MCF 10A (cell line): ENCODE measurements around the gene OPCML. TPM values are rescaled to one million over a fixed set of nuclear protein-coding genes. Genes with fewer than 3 reads are reported as not detected.

Experiments used
- BruUV-seq: library from RNA; stranded (reverse); fragments of 400-500 nt; replicated peaks from 2 replicates; lab custom pipeline; 2021; lab: Mats Ljungman, UMichigan
- CTCF ChIA-PET: fragments of 300-600 bp; sonication (Branson Sonifier 250); formaldehyde crosslinking; extraction: SDS; loops from one replicate; lab custom pipeline; 2021; ENCODE audit warnings: antibody characterized with exemption, inconsistent platforms; lab: Yijun Ruan, JAX
- POLR2A ChIA-PET: fragments of 300-600, 350-650 bp; sonication (Branson Sonifier 250); formaldehyde crosslinking; extraction: SDS; loops from one replicate; lab custom pipeline; 2020; ENCODE audit warnings: antibody characterized with exemption, inconsistent platforms; lab: Yijun Ruan, JAX
- DNase-seq: peaks from one replicate; pipeline ENCODE4 v3.0.0-alpha.2; 2018; ENCODE audit not compliant: unreplicated experiment
- H3K27ac Mint-ChIP-seq: one replicate; pipeline ENCODE4 v1.8.0; 2022; ENCODE audit warnings: mild to moderate bottlenecking, low read depth, mixed read lengths; ENCODE audit not compliant: unreplicated experiment
- H3K27me3 Mint-ChIP-seq: one replicate; pipeline ENCODE4 v1.8.0; 2022; ENCODE audit warnings: mixed read lengths; ENCODE audit not compliant: insufficient read depth, unreplicated experiment
- H3K36me3 Mint-ChIP-seq: one replicate; pipeline ENCODE4 v1.8.0; 2022; ENCODE audit warnings: mild to moderate bottlenecking, moderate library complexity, mixed read lengths; ENCODE audit not compliant: insufficient read depth, unreplicated experiment
- H3K4me1 Mint-ChIP-seq: one replicate; pipeline ENCODE4 v1.8.0; 2022; ENCODE audit warnings: mixed read lengths; ENCODE audit not compliant: insufficient read depth, unreplicated experiment
- H3K4me3 Mint-ChIP-seq: one replicate; pipeline ENCODE4 v1.8.0; 2022; ENCODE audit warnings: mild to moderate bottlenecking, moderate library complexity, mixed read lengths; ENCODE audit not compliant: unreplicated experiment
- H3K9me3 Mint-ChIP-seq: one replicate; pipeline ENCODE4 v1.8.0; 2022; ENCODE audit warnings: mixed read lengths; ENCODE audit not compliant: unreplicated experiment
- CTCF ChIP-seq: fragments of 200-600 bp; IDR thresholded peaks from one replicate; pipeline ENCODE4 v1.8.0; 2022; ENCODE audit warnings: antibody characterized with exemption, mild to moderate bottlenecking; ENCODE audit not compliant: unreplicated experiment
- intact Hi-C: fragments of 100-400 bp; cut with micrococcal nuclease; formaldehyde crosslinking; loops from 2 replicates; pipeline ENCODE4 v1.14.1; 2022
- total RNA-seq: library from RNA; stranded (reverse); gene quantifications from 2 replicates; pipeline ENCODE4 v1.2.3, GENCODE V29; 2022

The OPCML gene
- total RNA-seq, 1 experiment from 2014 or later: not detected

- POLR2A ChIA-PET: no interaction called here
These were observed 1079.7 kb downstream of the OPCML start for GRCh38 chr11:132452616-132453015.

GRCh38 chr11:132451942-132452601 lies 1080.2 kb downstream of the OPCML start:
- no peak for TF ChIP-seq CTCF
- no TSS peak for BruUV-seq
- no peaks in the 10 kb centered on the region for H3K36me3 Mint-ChIP-seq
- CTCF ChIA-PET: no interaction called here
- H3K27me3 Mint-ChIP-seq: no peaks in the 10 kb centered on the region
- intact Hi-C loops: no loop called here
- H3K27ac Mint-ChIP-seq: no peak overlapping the region
- DNase-seq: no peak
- H3K9me3 Mint-ChIP-seq: peaks cover 56% of the 10 kb centered on the region
- H3K4me3 Mint-ChIP-seq: no peak overlapping the region
- POLR2A ChIA-PET: no interaction called here
- H3K4me1 Mint-ChIP-seq: no peaks in the 10 kb centered on the region

More at GRCh38 chr11:132452616-132453015, 1079.7 kb downstream of the OPCML start:
- DNase-seq: no peak
- intact Hi-C loops: no loop called here
- H3K27ac Mint-ChIP-seq: no peak overlapping the region
- no peaks in the 10 kb centered on the region for H3K27me3 Mint-ChIP-seq
- CTCF ChIA-PET: no interaction called here
- BruUV-seq: no TSS peak
- no peak for TF ChIP-seq CTCF
- H3K9me3 Mint-ChIP-seq: peaks cover 58% of the 10 kb centered on the region
- no peak overlapping the region for H3K4me3 Mint-ChIP-seq
- no peaks in the 10 kb centered on the region for H3K4me1 Mint-ChIP-seq
- no peaks in the 10 kb centered on the region for H3K36me3 Mint-ChIP-seq

GRCh38 chr11:132450631-132451030 lies 1081.7 kb downstream of the OPCML start:
- no peak for TF ChIP-seq CTCF
- Mint-ChIP-seq H3K4me1 (no peaks in the 10 kb centered on the region), H3K4me3 (no peak overlapping the region), H3K27me3 (no peaks in the 10 kb centered on the region), H3K27ac (no peak overlapping the region), H3K36me3 (no peaks in the 10 kb centered on the region), H3K9me3 (peaks cover 52% of the 10 kb centered on the region)
- DNase-seq: no peak
- BruUV-seq: no TSS peak
- intact Hi-C loops: no loop called here
- CTCF ChIA-PET: no interaction called here
- POLR2A ChIA-PET: no interaction called here

- H3K36me3 Mint-ChIP-seq: no peaks in the 10 kb centered on the region
- no peaks in the 10 kb centered on the region for H3K27me3 Mint-ChIP-seq
- no TSS peak for BruUV-seq
- DNase-seq: no peak
- no peaks in the 10 kb centered on the region for H3K4me1 Mint-ChIP-seq
- H3K27ac Mint-ChIP-seq: no peak overlapping the region
- ChIA-PET POLR2A (no interaction called here), CTCF (no interaction called here)
- H3K4me3 Mint-ChIP-seq: no peak overlapping the region
- intact Hi-C loops: no loop called here
- peaks cover 52% of the 10 kb centered on the region for H3K9me3 Mint-ChIP-seq
- TF ChIP-seq CTCF: no peak
These were observed 1083.8 kb downstream of the OPCML start for GRCh38 chr11:132448334-132448995.
